Measurements from ENCODE around the gene KCNJ10.

The KCNJ10 gene

GRCh38 chr1:159962176-159962575, 107.8 kb downstream of the KCNJ10 start:
- DNase-seq (ENCODE audit: low read depth, low spot score): no peak

- no peak for DNase-seq (ENCODE audit: low read depth, low spot score)
Measured at GRCh38 chr1:159961636-159962035, 108.3 kb downstream of the KCNJ10 start.

GRCh38 chr1:159960721-159961381, 109.1 kb downstream of the KCNJ10 start:
- no peak for DNase-seq (ENCODE audit: low read depth, low spot score)

GRCh38 chr1:159959451-159959850, 110.5 kb downstream of the KCNJ10 start:
- no peak for DNase-seq (ENCODE audit: low read depth, low spot score)

- DNase-seq (ENCODE audit: low read depth, low spot score): no peak
Measured at GRCh38 chr1:159958719-159959380, 111.1 kb downstream of the KCNJ10 start.

- no peak for DNase-seq (ENCODE audit: low read depth, low spot score)
Measured at GRCh38 chr1:159957824-159958268, 112.1 kb downstream of the KCNJ10 start.

GRCh38 chr1:159955456-159955855, 114.5 kb downstream of the KCNJ10 start:
- no peak for DNase-seq (ENCODE audit: low read depth, low spot score)

- DNase-seq (ENCODE audit: low read depth, low spot score): no peak
Measured at GRCh38 chr1:159953536-159954515, 116.1 kb downstream of the KCNJ10 start, which contains the start of gene SLAMF9. Gene SLAMF9, minus strand, starts transcription at chr1:159954237. Its CDS starts 100 bp downstream, at chr1:159954137.

GRCh38 chr1:159952932-159953331, 117.0 kb downstream of the KCNJ10 start:
- no peak for DNase-seq (ENCODE audit: low read depth, low spot score)

- DNase-seq (ENCODE audit: low read depth, low spot score): no peak
Measured at GRCh38 chr1:159951551-159951950, 118.4 kb downstream of the KCNJ10 start.

- no peak for DNase-seq (ENCODE audit: low read depth, low spot score)
Measured at GRCh38 chr1:159951016-159951415, 118.9 kb downstream of the KCNJ10 start.

GRCh38 chr1:159949981-159950381, 120.0 kb downstream of the KCNJ10 start:
- DNase-seq (ENCODE audit: low read depth, low spot score): no peak

- no peak for DNase-seq (ENCODE audit: low read depth, low spot score)
Measured at GRCh38 chr1:159949123-159949522, 120.8 kb downstream of the KCNJ10 start.
